Loucy (cell line): ENCODE data around the gene PCDH17.

ENCODE experiments used
- CTCF ChIP-seq: fragments of 200-600 bp; sonication (generic); conservative IDR thresholded peaks from 2 replicates; pipeline ENCODE4 v1.5.1; 2014; ENCODE audit warnings: mild to moderate bottlenecking, antibody characterized with exemption, low read length
- EZH2phosphoT487 ChIP-seq: fragments of 200-600 bp; IDR thresholded peaks from 2 replicates; pipeline ENCODE4 v1.6.1; 2018; ENCODE audit warnings: antibody characterized with exemption, mild to moderate bottlenecking, moderate library complexity, borderline replicate concordance

- TF ChIP-seq CTCF: no peak
- no peak for TF ChIP-seq EZH2phosphoT487
Observed at GRCh38 chr13:57637515-57637914, 6.0 kb downstream of the PCDH17 start.
